Keratinocyte (primary cell): Measurements from ENCODE around the gene NEK10. TPM values are rescaled to one million over a fixed set of nuclear protein-coding genes. Genes with fewer than 3 reads are reported as not detected.

Experiments
- DNase-seq: peaks from one replicate; pipeline ENCODE4 v3.0.0-alpha.2; 2011; ENCODE audit warnings: low read depth, missing footprints, low spot score
- FAIRE-seq: peaks from 2 replicates; lab custom pipeline; 2011; peaks lifted over from hg19 to GRCh38; lab: Jason Lieb, UNC
- H2AFZ ChIP-seq: 2 replicates; pipeline ENCODE4 v1.6.0; 2012; ENCODE audit warnings: low read length, control low read depth, inconsistent platforms; ENCODE audit not compliant: control insufficient read depth
- H3K27ac ChIP-seq: 2 replicates; pipeline ENCODE4 v1.5.1; 2011; ENCODE audit warnings: low read length; ENCODE audit not compliant: control insufficient read depth, insufficient read depth
- H3K27me3 ChIP-seq: 3 replicates; pipeline ENCODE4 v1.6.0; 2011; ENCODE audit warnings: low read length; ENCODE audit not compliant: control insufficient read depth, insufficient read depth; ENCODE audit errors: extremely low read depth
- H3K36me3 ChIP-seq, 2 experiments: 2 replicates in 1 of 2; 3 replicates in 1 of 2; pipeline ENCODE4 v1.5.1; 2011; ENCODE audit warnings: low read length in 2 of 2, mild to moderate bottlenecking in 1 of 2; ENCODE audit not compliant: control insufficient read depth in 2 of 2, insufficient read depth in 2 of 2; ENCODE audit errors: extremely low read depth in 1 of 2
- H3K4me1 ChIP-seq: 3 replicates; pipeline ENCODE4 v1.5.1; 2011; ENCODE audit warnings: low read length; ENCODE audit not compliant: control insufficient read depth, insufficient read depth; ENCODE audit errors: extremely low read depth
- H3K4me2 ChIP-seq: 3 replicates; pipeline ENCODE4 v1.6.0; 2011; ENCODE audit warnings: low read depth, low read length; ENCODE audit not compliant: control insufficient read depth, insufficient read depth; ENCODE audit errors: extremely low read depth
- H3K4me3 ChIP-seq, 3 experiments: fragments of 200-600 bp in 1 of 3; sonication (generic) in 1 of 3; 2 replicates in 2 of 3; 3 replicates in 1 of 3; pipeline ENCODE4 v1.5.1; 2011 to 2016; ENCODE audit warnings: low read length in 3 of 3, mild to moderate bottlenecking in 3 of 3, control low read depth in 2 of 3, inconsistent platforms in 1 of 3, low read depth in 1 of 3, mixed read lengths in 1 of 3, mixed run types in 1 of 3, moderate library complexity in 1 of 3; ENCODE audit not compliant: control insufficient read depth in 2 of 3, insufficient read depth in 2 of 3; ENCODE audit errors: extremely low read depth in 1 of 3
- H3K79me2 ChIP-seq: 2 replicates; pipeline ENCODE4 v1.6.0; 2012; ENCODE audit warnings: low read length; ENCODE audit not compliant: control insufficient read depth, insufficient read depth
- H3K9ac ChIP-seq: 3 replicates; pipeline ENCODE4 v1.6.0; 2011; ENCODE audit warnings: low read length; ENCODE audit not compliant: control insufficient read depth, insufficient read depth; ENCODE audit errors: extremely low read depth
- H3K9me1 ChIP-seq: 3 replicates; pipeline ENCODE4 v1.6.0; 2011; ENCODE audit warnings: low read length; ENCODE audit not compliant: control insufficient read depth, insufficient read depth; ENCODE audit errors: extremely low read depth
- H3K9me3 ChIP-seq: 2 replicates; pipeline ENCODE4 v1.5.1; 2012; ENCODE audit warnings: low read depth, low read length; ENCODE audit not compliant: control insufficient read depth
- H4K20me1 ChIP-seq: 3 replicates; pipeline ENCODE4 v1.6.0; 2011; ENCODE audit warnings: low read length; ENCODE audit not compliant: control insufficient read depth, insufficient read depth; ENCODE audit errors: extremely low read depth
- CTCF ChIP-seq, 3 experiments: IDR thresholded peaks in 1 of 3; conservative IDR thresholded peaks in 1 of 3; optimal IDR thresholded peaks in 1 of 3; 2 replicates in 2 of 3; 3 replicates in 1 of 3; pipeline versions ENCODE3 to v1.5.1; 2011; ENCODE audit warnings: low read length in 3 of 3, mild to moderate bottlenecking in 3 of 3, moderate library complexity in 2 of 3, control low read depth in 1 of 3, inconsistent platforms in 1 of 3; ENCODE audit not compliant: insufficient read depth in 2 of 3; ENCODE audit errors: extremely low read depth in 1 of 3
- EZH2 ChIP-seq: IDR thresholded peaks from one replicate; pipeline ENCODE4 v1.6.1; 2012; ENCODE audit warnings: inconsistent platforms, mild to moderate bottlenecking, low read length, moderate library complexity
- dilution Hi-C: fragments of 300-500 bp; cut with MboI; formaldehyde crosslinking; loops from one replicate; pipeline ENCODE4 v1.7.0; 2020; ENCODE audit warnings: low sequenced_read_pairs; ENCODE audit not compliant: extremely low pct_ligation_motif_present
- polyA plus RNA-seq, 5 experiments: library from polyadenylated mRNA; depleted of rRNA in 3 of 5; stranded (reverse) in 3 of 5; stranded (forward) in 1 of 5; unstranded in 1 of 5; fragments of >200 nt; gene quantifications; 1 replicate in 1 of 5; 2 replicates in 3 of 5; 3 replicates in 1 of 5; pipeline versions ENCODE4 v1.2.1 to v1.2.3, GENCODE V29; 2011 to 2012; ENCODE audit warnings: missing spikeins in 2 of 5, low read depth in 1 of 5, low replicate concordance in 1 of 5

NEK10 gene
- polyA plus RNA-seq, 1 donor (not counting 4 experiments of a cell fraction or from before 2014, with no cell fraction given) = 0.98 TPM

- Histone ChIP-seq H4K20me1 (no peaks in the 10 kb centered on the region), H3K79me2 (no peaks in the 10 kb centered on the region), H3K4me1 (no peaks in the 10 kb centered on the region), H3K36me3 (no peaks in the 10 kb centered on the region), H2AFZ (no peak overlapping the region), H3K27me3 (no peaks in the 10 kb centered on the region), H3K9me1 (no peaks in the 10 kb centered on the region), H3K27ac (no peak overlapping the region), H3K4me2 (no peak overlapping the region), H3K4me3 (no peak overlapping the region), H3K9me3 (no peaks in the 10 kb centered on the region), H3K9ac (no peak overlapping the region)
- dilution Hi-C loops = no loop called here
- DNase-seq (peak; percentile 5), FAIRE-seq (no peak)
- TF ChIP-seq EZH2 (no peak), CTCF (optimal IDR thresholded peaks at IDR 0.05 in 1 of 3, IDR thresholded peaks at IDR 0.05 in 1 of 3, conservative IDR thresholded peaks at IDR 0.05 in 1 of 3; ENCODE audit: extremely low read depth in 1 of 3, insufficient read depth in 2 of 3, low read length in 3 of 3) (no peak)
Observed at GRCh38 chr3:27166888-27167287, 202.3 kb downstream of the NEK10 start.

- FAIRE-seq (no peak), DNase-seq (no peak)
- Histone ChIP-seq H3K4me2 (no peak overlapping the region), H3K9me1 (no peaks in the 10 kb centered on the region), H3K4me1 (no peaks in the 10 kb centered on the region), H2AFZ (no peak overlapping the region), H3K9ac (no peak overlapping the region), H3K4me3 (no peak overlapping the region), H3K79me2 (no peaks in the 10 kb centered on the region), H4K20me1 (no peaks in the 10 kb centered on the region), H3K9me3 (no peaks in the 10 kb centered on the region), H3K27me3 (no peaks in the 10 kb centered on the region), H3K36me3 (no peaks in the 10 kb centered on the region), H3K27ac (no peak overlapping the region)
- dilution Hi-C loops = no loop called here
- TF ChIP-seq CTCF (optimal IDR thresholded peaks at IDR 0.05 in 1 of 3, IDR thresholded peaks at IDR 0.05 in 1 of 3, conservative IDR thresholded peaks at IDR 0.05 in 1 of 3; ENCODE audit: extremely low read depth in 1 of 3, insufficient read depth in 2 of 3, low read length in 3 of 3) (no peak), EZH2 (no peak)
Observed at GRCh38 chr3:27165321-27165721, 203.9 kb downstream of the NEK10 start.
